GM19452 (cell line): ENCODE measurements around the gene SLC9A5.

Experiments
- ATAC-seq: cut with Tn5 transposase; IDR thresholded peaks from one replicate; pipeline ENCODE4 v1.9.1; 2021; ENCODE audit not compliant: unreplicated experiment

The SLC9A5 gene

GRCh38 chr16:67304020-67304419 is 55.2 kb downstream of the SLC9A5 start:
- no peak for ATAC-seq

GRCh38 chr16:67305216-67306071 is 56.7 kb downstream of the SLC9A5 start:
- ATAC-seq = no peak

GRCh38 chr16:67310561-67310960 is 61.8 kb downstream of the SLC9A5 start:
- ATAC-seq = no peak

GRCh38 chr16:67311607-67312488 is 63.1 kb downstream of the SLC9A5 start:
- no peak for ATAC-seq

- no peak for ATAC-seq
Measured at GRCh38 chr16:67312719-67313118, 63.9 kb downstream of the SLC9A5 start.

- no peak for ATAC-seq
Measured at GRCh38 chr16:67317853-67318252, 69.1 kb downstream of the SLC9A5 start.
